WERI-Rb-1 (cell line): ENCODE results near the gene FZD1.
A peak's percentile ranks its signal among the peaks of the same experiment; 100 is the strongest.

Experiments
- DNase-seq: peaks from one replicate; pipeline ENCODE4 v3.0.0-alpha.2; 2020
- H3K27ac ChIP-seq: fragments of 250-450 bp; sonication (Bioruptor Pico); 2 replicates; pipeline ENCODE4 v1.5.1; 2020; ENCODE audit warnings: mild to moderate bottlenecking, moderate library complexity
- H3K27me3 ChIP-seq: fragments of 250-450 bp; sonication (Bioruptor Pico); 2 replicates; pipeline ENCODE4 v1.5.1; 2021; ENCODE audit warnings: mild to moderate bottlenecking, low read depth, moderate library complexity; ENCODE audit not compliant: insufficient read depth, severe bottlenecking
- H3K36me3 ChIP-seq: fragments of 250-450 bp; sonication (Bioruptor Pico); 2 replicates; pipeline ENCODE4 v1.5.1; 2020; ENCODE audit warnings: mild to moderate bottlenecking, moderate library complexity
- H3K4me3 ChIP-seq: 2 replicates; pipeline ENCODE4 v1.5.1; 2011; ENCODE audit warnings: low read depth, mild to moderate bottlenecking, control low read depth, low read length
- H3K9me3 ChIP-seq: fragments of 250-450 bp; sonication (Bioruptor Pico); 2 replicates; pipeline ENCODE4 v1.5.1; 2021; ENCODE audit warnings: mild to moderate bottlenecking, moderate library complexity; ENCODE audit not compliant: severe bottlenecking
- CTCF ChIP-seq: IDR thresholded peaks from 2 replicates; pipeline ENCODE4 v1.5.1; 2011; ENCODE audit warnings: low read depth, mild to moderate bottlenecking, control low read depth, inconsistent platforms, low read length

FZD1 gene

GRCh38 chr7:91264046-91264923, at the start of gene FZD1:
FZD1 (plus strand) TSS chr7:91264433; CDS start chr7:91264881, 448 bp downstream.
- Histone ChIP-seq H3K36me3 (no peaks in the 10 kb centered on the region; the same call in 1 of the 2 replicates), H3K9me3 (no peaks in the 10 kb centered on the region), H3K27ac (peak within 1 kb of the TSS; percentile 86), H3K4me3 (peak within 1 kb of the TSS; percentile 90), H3K27me3 (no peaks in the 10 kb centered on the region)
- DNase-seq, result peak; percentile 98
- no peak for TF ChIP-seq CTCF

GRCh38 chr7:91226411-91226810, 37.8 kb upstream of the FZD1 start:
- Histone ChIP-seq H3K4me3 (no peak overlapping the region), H3K9me3 (no peaks in the 10 kb centered on the region), H3K36me3 (no peaks in the 10 kb centered on the region), H3K27me3 (no peaks in the 10 kb centered on the region), H3K27ac (no peak overlapping the region)
- no peak for DNase-seq
- TF ChIP-seq CTCF, result no peak

GRCh38 chr7:91228327-91228726, 35.9 kb upstream of the FZD1 start:
- Histone ChIP-seq H3K27me3 (no peaks in the 10 kb centered on the region), H3K9me3 (no peaks in the 10 kb centered on the region), H3K27ac (no peak overlapping the region), H3K36me3 (no peaks in the 10 kb centered on the region), H3K4me3 (no peak overlapping the region)
- no peak for TF ChIP-seq CTCF
- no peak for DNase-seq

- no peaks in the 10 kb centered on the region for H3K9me3 ChIP-seq
- H3K4me3 ChIP-seq, result no peak overlapping the region
- no peak for TF ChIP-seq CTCF
- no peaks in the 10 kb centered on the region for H3K36me3 ChIP-seq
- no peak for DNase-seq
- no peaks in the 10 kb centered on the region for H3K27me3 ChIP-seq
- no peak overlapping the region for H3K27ac ChIP-seq
Measured at GRCh38 chr7:91228927-91229558, 35.2 kb upstream of the FZD1 start.

- H3K27me3 ChIP-seq, result no peaks in the 10 kb centered on the region
- H3K4me3 ChIP-seq, result no peak overlapping the region
- no peaks in the 10 kb centered on the region for H3K9me3 ChIP-seq
- DNase-seq, result no peak
- TF ChIP-seq CTCF, result no peak
- H3K36me3 ChIP-seq, result no peaks in the 10 kb centered on the region
- no peak overlapping the region for H3K27ac ChIP-seq
Measured at GRCh38 chr7:91230100-91230499, 34.1 kb upstream of the FZD1 start.
